ENCODE data around the gene TRIM17.

TRIM17 gene

GRCh38 chr1:228407106-228408040 is 9.3 kb downstream of the TRIM17 start (continued):
- TF ChIP-seq ZNF248 (tag by site-specific recombination; IDR thresholded peaks at IDR 0.05) (no peak), ZNF585B (tag by site-specific recombination; IDR thresholded peaks at IDR 0.05) (no peak), ZNF274 (IDR thresholded peaks at IDR 0.05; ENCODE audit: low read length) (no peak), ZNF274 (tag by site-specific recombination; IDR thresholded peaks at IDR 0.05; ENCODE audit: borderline replicate concordance) (no peak), ZNF24 (tag by site-specific recombination; IDR thresholded peaks at IDR 0.05) (no peak), ZNF777 (tag by site-specific recombination; IDR thresholded peaks at IDR 0.05; ENCODE audit: borderline replicate concordance) (no peak), ZNF677 (tag by site-specific recombination; IDR thresholded peaks at IDR 0.05) (no peak), ZNF133 (tag by site-specific recombination; IDR thresholded peaks at IDR 0.05) (no peak), KLF17 (tag by site-specific recombination; IDR thresholded peaks at IDR 0.05) (no peak), KLF16 (tag by site-specific recombination; IDR thresholded peaks at IDR 0.05) (no peak), ZBTB21 (tag by site-specific recombination; IDR thresholded peaks at IDR 0.05) (no peak), ZSCAN16 (tag by site-specific recombination; IDR thresholded peaks at IDR 0.05) (no peak), ZNF692 (tag by site-specific recombination; IDR thresholded peaks at IDR 0.05) (no peak), ZNF202 (tag by site-specific recombination; IDR thresholded peaks at IDR 0.05; ENCODE audit: borderline replicate concordance) (no peak), PRDM4 (tag by site-specific recombination; IDR thresholded peaks at IDR 0.05) (no peak), ZNF530 (tag by site-specific recombination; IDR thresholded peaks at IDR 0.05; ENCODE audit: low read depth) (no peak), PRDM10 (tag by site-specific recombination; IDR thresholded peaks at IDR 0.05) (peak; percentile 79), ZNF654 (tag by site-specific recombination; IDR thresholded peaks at IDR 0.05; ENCODE audit: low read depth) (no peak), ZNF26 (tag by site-specific recombination; IDR thresholded peaks at IDR 0.05) (no peak), ATF2 (tag by site-specific recombination; IDR thresholded peaks at IDR 0.05; ENCODE audit: low read depth) (no peak), ZNF513 (tag by site-specific recombination; IDR thresholded peaks at IDR 0.05) (no peak), ZIC2 (tag by site-specific recombination; IDR thresholded peaks at IDR 0.05) (peak; percentile 74), ZNF214 (tag by site-specific recombination; IDR thresholded peaks at IDR 0.05; ENCODE audit: borderline replicate concordance) (no peak), ZNF23 (tag by site-specific recombination; IDR thresholded peaks at IDR 0.05; ENCODE audit: borderline replicate concordance) (no peak), ZNF560 (tag by site-specific recombination; IDR thresholded peaks at IDR 0.05; ENCODE audit: borderline replicate concordance) (no peak), BCL11A (tag by site-specific recombination; IDR thresholded peaks at IDR 0.05; ENCODE audit: low read depth) (no peak)

Data from HEK293 (cell line).